WI38 (cell line): ENCODE results near the gene WDHD1.

Source experiments
- H3K4me3 ChIP-seq: 2 replicates; pipeline ENCODE4 v1.5.1; 2011; ENCODE audit warnings: low read depth, mild to moderate bottlenecking, control low read depth, low read length
- TF ChIP-seq, protein P1 (sequence below): IDR thresholded peaks from 2 replicates; pipeline ENCODE4 v1.5.1; 2012; ENCODE audit warnings: low read depth, mild to moderate bottlenecking, control low read depth, low read length

WDHD1 gene, protein sequence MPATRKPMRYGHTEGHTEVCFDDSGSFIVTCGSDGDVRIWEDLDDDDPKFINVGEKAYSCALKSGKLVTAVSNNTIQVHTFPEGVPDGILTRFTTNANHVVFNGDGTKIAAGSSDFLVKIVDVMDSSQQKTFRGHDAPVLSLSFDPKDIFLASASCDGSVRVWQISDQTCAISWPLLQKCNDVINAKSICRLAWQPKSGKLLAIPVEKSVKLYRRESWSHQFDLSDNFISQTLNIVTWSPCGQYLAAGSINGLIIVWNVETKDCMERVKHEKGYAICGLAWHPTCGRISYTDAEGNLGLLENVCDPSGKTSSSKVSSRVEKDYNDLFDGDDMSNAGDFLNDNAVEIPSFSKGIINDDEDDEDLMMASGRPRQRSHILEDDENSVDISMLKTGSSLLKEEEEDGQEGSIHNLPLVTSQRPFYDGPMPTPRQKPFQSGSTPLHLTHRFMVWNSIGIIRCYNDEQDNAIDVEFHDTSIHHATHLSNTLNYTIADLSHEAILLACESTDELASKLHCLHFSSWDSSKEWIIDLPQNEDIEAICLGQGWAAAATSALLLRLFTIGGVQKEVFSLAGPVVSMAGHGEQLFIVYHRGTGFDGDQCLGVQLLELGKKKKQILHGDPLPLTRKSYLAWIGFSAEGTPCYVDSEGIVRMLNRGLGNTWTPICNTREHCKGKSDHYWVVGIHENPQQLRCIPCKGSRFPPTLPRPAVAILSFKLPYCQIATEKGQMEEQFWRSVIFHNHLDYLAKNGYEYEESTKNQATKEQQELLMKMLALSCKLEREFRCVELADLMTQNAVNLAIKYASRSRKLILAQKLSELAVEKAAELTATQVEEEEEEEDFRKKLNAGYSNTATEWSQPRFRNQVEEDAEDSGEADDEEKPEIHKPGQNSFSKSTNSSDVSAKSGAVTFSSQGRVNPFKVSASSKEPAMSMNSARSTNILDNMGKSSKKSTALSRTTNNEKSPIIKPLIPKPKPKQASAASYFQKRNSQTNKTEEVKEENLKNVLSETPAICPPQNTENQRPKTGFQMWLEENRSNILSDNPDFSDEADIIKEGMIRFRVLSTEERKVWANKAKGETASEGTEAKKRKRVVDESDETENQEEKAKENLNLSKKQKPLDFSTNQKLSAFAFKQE

DNA sequence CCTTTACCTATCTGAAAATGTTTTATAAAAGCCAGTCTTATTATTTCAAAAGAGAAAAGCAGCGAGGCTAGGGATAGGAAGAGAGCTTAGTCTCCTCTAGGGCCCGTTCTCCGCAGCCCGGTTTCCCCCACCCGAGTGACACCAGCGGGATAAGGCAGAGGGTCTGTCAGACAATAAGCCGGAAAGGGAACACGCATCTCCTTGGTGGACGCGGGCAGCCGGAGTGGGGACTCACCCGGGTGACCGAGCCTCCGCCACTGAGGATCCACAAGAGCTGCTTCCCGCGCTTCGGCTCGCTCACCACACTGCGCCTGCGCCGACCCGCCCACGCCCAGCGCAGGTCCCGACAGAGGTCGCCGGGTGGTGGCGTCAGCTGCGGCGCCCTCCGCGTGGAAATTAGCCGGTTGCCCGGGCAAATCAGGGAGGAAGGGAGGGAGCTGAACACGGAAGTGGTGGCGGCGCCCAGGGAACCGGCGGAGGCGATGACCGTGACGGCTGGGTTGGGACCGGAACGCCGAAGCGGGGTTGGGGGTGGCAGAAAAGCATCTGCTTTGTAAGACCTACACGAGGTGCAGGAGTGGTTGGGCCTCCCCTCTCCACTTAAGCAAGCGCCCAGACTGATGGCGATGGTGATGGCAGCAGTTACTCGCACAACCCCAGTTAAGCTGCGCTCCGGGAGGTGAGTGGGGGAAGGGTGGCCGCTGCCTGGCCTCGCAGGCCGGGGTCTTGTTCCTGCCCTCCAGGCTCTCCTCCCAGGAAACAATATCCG is at the start of gene WDHD1, which contains the start of gene SOCS4:
Gene WDHD1 (minus strand): TSS at position 307 of the 769 bp plus-strand sequence. CDS start 312 bp downstream, outside the sequence.
Gene SOCS4 (plus strand): TSS at position 444 of the 769 bp plus-strand sequence. CDS start 15,806 bp downstream, outside the sequence.
- H3K4me3 ChIP-seq: peak within 1 kb of the TSS; percentile 84
- TF ChIP-seq, protein P1, sequence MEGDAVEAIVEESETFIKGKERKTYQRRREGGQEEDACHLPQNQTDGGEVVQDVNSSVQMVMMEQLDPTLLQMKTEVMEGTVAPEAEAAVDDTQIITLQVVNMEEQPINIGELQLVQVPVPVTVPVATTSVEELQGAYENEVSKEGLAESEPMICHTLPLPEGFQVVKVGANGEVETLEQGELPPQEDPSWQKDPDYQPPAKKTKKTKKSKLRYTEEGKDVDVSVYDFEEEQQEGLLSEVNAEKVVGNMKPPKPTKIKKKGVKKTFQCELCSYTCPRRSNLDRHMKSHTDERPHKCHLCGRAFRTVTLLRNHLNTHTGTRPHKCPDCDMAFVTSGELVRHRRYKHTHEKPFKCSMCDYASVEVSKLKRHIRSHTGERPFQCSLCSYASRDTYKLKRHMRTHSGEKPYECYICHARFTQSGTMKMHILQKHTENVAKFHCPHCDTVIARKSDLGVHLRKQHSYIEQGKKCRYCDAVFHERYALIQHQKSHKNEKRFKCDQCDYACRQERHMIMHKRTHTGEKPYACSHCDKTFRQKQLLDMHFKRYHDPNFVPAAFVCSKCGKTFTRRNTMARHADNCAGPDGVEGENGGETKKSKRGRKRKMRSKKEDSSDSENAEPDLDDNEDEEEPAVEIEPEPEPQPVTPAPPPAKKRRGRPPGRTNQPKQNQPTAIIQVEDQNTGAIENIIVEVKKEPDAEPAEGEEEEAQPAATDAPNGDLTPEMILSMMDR: no peak

GRCh38 chr14:55075628-55076175 is 48.8 kb upstream of the WDHD1 start:
- TF ChIP-seq, protein P1: no peak
- H3K4me3 ChIP-seq: no peak overlapping the region

DNA sequence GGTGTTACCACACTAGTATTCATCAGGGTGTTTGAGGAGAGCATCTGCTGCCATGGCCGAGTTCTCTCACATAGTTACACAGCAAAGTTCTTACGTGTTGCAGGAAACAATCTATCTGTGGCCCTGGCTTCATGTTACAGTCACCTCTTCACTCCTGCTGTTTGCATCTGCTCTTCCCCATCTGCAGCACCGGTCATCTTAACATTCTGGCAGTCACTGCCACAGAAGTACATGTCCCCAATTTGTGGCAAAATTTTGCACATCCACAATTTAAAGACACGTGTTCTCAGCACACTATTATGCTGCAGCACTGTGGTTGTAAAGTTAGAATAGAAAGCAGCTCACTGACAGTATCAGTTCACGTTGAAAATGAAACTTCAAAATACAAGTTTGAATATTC is 47.8 kb upstream of the WDHD1 start:
- no peak overlapping the region for H3K4me3 ChIP-seq
- TF ChIP-seq, protein P1: no peak

- H3K4me3 ChIP-seq: no peak overlapping the region
- TF ChIP-seq, protein P1: no peak
Observed at GRCh38 chr14:55073856-55074255, 47.0 kb upstream of the WDHD1 start.

DNA sequence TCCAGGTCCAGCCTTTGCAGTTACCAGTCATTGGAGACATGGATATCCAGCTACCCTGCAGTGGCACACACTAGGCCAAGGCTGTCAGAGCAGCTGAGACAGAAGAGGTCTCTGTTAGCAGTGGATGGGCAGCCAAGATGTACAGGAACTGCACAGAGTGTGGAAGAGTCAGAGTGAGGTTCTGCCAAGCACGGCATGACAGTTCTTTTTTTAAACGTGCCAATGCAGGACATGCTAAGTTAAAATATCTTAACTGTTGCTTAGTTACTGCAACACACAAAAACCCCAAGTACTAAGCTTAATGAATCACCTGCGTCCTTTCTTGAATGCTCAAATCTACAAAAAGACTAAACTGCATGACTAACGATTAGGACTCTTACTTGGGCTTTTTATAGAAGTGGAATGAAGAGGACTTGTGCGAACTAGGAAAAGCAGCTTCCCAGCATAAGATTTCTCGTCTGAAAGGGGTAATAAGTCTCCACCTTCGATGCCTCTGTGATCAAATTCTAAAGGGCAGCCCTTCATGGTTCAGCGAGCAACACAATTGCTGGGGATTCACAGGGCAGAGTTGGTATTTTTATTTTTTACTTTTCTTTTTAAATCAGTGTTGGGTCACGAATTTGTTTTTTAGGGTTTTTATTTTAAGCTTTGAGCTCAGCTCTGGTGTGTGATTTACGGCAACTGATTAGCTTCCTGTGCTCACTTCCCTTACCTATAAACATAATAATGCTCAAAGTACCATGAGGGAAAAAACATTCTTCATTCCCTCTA is 45.2 kb upstream of the WDHD1 start:
- no peak overlapping the region for H3K4me3 ChIP-seq
- TF ChIP-seq, protein P1: no peak

DNA sequence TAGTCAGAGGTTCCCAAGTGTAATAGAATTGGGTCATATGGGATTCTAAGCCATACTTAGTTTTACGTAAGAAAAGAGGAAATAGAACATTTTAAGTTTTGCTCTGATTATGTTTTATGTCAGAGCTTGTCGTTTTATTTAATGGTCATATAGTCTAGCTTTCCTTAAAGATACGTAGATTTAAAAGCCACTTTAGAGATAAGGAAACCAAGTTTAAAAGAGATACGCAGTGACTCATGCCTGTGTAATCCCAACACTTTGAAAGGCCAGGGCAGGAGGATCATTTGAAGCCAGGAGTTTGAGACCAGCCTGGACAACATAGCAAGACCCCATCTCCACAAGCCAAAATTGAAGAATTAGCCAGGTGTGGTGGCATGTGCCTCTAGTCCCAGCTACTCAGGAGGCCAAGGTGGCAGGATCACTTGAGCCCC is 44.1 kb upstream of the WDHD1 start:
- TF ChIP-seq, protein P1: no peak
- H3K4me3 ChIP-seq: no peak overlapping the region
